ENCODE results near the gene FBXL14. TPM values are rescaled to one million over a fixed set of nuclear protein-coding genes. Genes with fewer than 3 reads are reported as not detected.

Gene FBXL14
- total and polyA plus RNA-seq, 9 of the 15 experiments (the other 6 are each of a cell fraction or from before 2014, with no cell fraction given) = 0.13 to 9.8 (median 3.3) TPM

GRCh38 chr12:1518591-1519516 lies 75.5 kb downstream of the FBXL14 start:
- no peak overlapping the region for H3K27ac ChIP-seq (ENCODE audit: extremely low read depth, low read depth, low read length)
- no peak overlapping the region for H3K4me3 ChIP-seq
- no peaks in the 10 kb centered on the region for H4K20me1 ChIP-seq (replicated peaks; ENCODE audit: control insufficient read depth, insufficient read depth, low read length)
- in situ Hi-C loops (cut with MboI) (no loop called here), intact Hi-C loops (cut with micrococcal nuclease) (loop anchor here (10.0 kb wide), 1 partner anchor 56 kb away; no protein-coding TSS in a partner anchor)
- peak; percentile 66 for ATAC-seq
- no peaks in the 10 kb centered on the region for H3K9me1 ChIP-seq (ENCODE audit: control insufficient read depth, insufficient read depth, low read length)
- CTCF ChIA-PET (ENCODE audit: low intra/inter-chr PET ratio) = interaction anchor here (0.6 kb wide), 1 partner anchor 1046 kb away, joined by 5 read pairs; no protein-coding TSS in a partner anchor
- H3K4me1 ChIP-seq (replicated peaks in 1 of 2; ENCODE audit: control insufficient read depth in 2 of 2, insufficient read depth in 2 of 2, low read length in 2 of 2) = peaks cover 8 to 11% of the 10 kb centered on the region in 2 experiments; a peak in 4 of 5 replicates
- DNase-seq (ENCODE audit: extremely low read depth in 1 of 4, low spot score in 3 of 4) = peak in 3 of 4 experiments; percentile 26 to 35 (median 35)
- FAIRE-seq = no peak
- TF ChIP-seq TCF7L2 (IDR thresholded peaks at IDR 0.05; ENCODE audit: low read depth, low read length) (no peak), CREM (IDR thresholded peaks at IDR 0.05; ENCODE audit: low read depth) (peak; percentile 20; the same call in 1 of the 2 replicates), HNRNPL (IDR thresholded peaks at IDR 0.05; ENCODE audit: low read depth, low read length) (no peak), SNAPC5 (CRISPR knock-in tag; IDR thresholded peaks at IDR 0.05) (no peak), EGR1 (conservative IDR thresholded peaks at IDR 0.05) (0 out of 2 replicates have a peak, but pooled peaks have one; percentile 5), JUN (IDR thresholded peaks at IDR 0.05; ENCODE audit: borderline replicate concordance, low read depth, low read length) (no peak), JUN (CRISPR knock-in tag; IDR thresholded peaks at IDR 0.05; ENCODE audit: borderline replicate concordance) (no peak), PKNOX1 (IDR thresholded peaks at IDR 0.05) (peak; percentile 30; the same call in 1 of the 2 replicates), MEIS2 (IDR thresholded peaks at IDR 0.05; ENCODE audit: partially characterized antibody) (peak; percentile 54), MTF1 (CRISPR knock-in tag; IDR thresholded peaks at IDR 0.05; ENCODE audit: borderline replicate concordance) (no peak)
- H3K36me3 ChIP-seq (ENCODE audit: control insufficient read depth, insufficient read depth, low read length) = no peaks in the 10 kb centered on the region
- peak overlapping the region in 1 of 2 experiments; percentile 70; a peak in 2 of 4 replicates for H3K9ac ChIP-seq (ENCODE audit: insufficient read depth in 1 of 2, low read depth in 2 of 2, low read length in 2 of 2)
- H3K79me2 ChIP-seq (ENCODE audit: control insufficient read depth, insufficient read depth, low read length) = no peaks in the 10 kb centered on the region
- 33% methylated on average over 20 of the region's 29 CpGs for WGBS (ENCODE audit: insufficient coverage, low coverage, missing lambda C conversion rate)
- H3K4me2 ChIP-seq (ENCODE audit: insufficient read depth, low read length) = peak overlapping the region; percentile 32; the same call in 1 of the 2 replicates
- H3K9me3 ChIP-seq (replicated peaks; ENCODE audit: control insufficient read depth, insufficient read depth, low read depth, low read length) = no peaks in the 10 kb centered on the region; the same call in 1 of the 2 replicates
- H3K27me3 ChIP-seq (ENCODE audit: control insufficient read depth in 2 of 2, insufficient read depth in 2 of 2, low read length in 2 of 2) = no peaks in the 10 kb centered on the region
- no TSS peak for BruUV-seq (replicated peaks)
- POLR2A ChIA-PET = no interaction called here
- H2AFZ ChIP-seq (ENCODE audit: low read depth, low read length) = peak overlapping the region; percentile 32; the same call in 1 of the 2 replicates
